T-helper 1 cell (primary cell): ENCODE results near the gene HES1.
"Not testable (repeated sequence)": the region's sequence is repeated elsewhere in the genome, so short reads cannot be mapped to it uniquely, and the experiment has no call there.

Experiments used
- DNase-seq, 5 donors: peaks; one replicate each; pipeline ENCODE4 v3.0.0-alpha.2; 2012 to 2020
- total RNA-seq, 4 donors: gene quantifications; one replicate each; lab custom pipeline; 2026; lab: John Stamatoyannopoulos, UW

Gene HES1
- 0 to 1.3 (median 0.39) reads per million in 4 donors for total RNA-seq

GRCh38 chr3:194135806-194136518, at the start of gene HES1:
Gene HES1 (plus strand): TSS chr3:194136148. CDS start chr3:194136381, 233 bp downstream.
- DNase-seq, result peak in 2 of 5 donors; percentile 26 to 90

- no peak for DNase-seq
These were observed 49.4 kb upstream of the HES1 start for GRCh38 chr3:194086388-194087075.

- no peak for DNase-seq
These were observed 48.7 kb upstream of the HES1 start for GRCh38 chr3:194087280-194087679.

GRCh38 chr3:194087995-194088855, 47.7 kb upstream of the HES1 start:
- DNase-seq, result no peak

GRCh38 chr3:194089357-194090177, 46.4 kb upstream of the HES1 start:
- DNase-seq, result peak in 1 of 5 donors; percentile 92

GRCh38 chr3:194090178-194090555, 45.8 kb upstream of the HES1 start:
- DNase-seq, result not testable (repeated sequence)

- no peak for DNase-seq
These were observed 45.2 kb upstream of the HES1 start for GRCh38 chr3:194090716-194091115.

GRCh38 chr3:194091141-194091540, 44.8 kb upstream of the HES1 start:
- DNase-seq, result no peak

- not testable (repeated sequence) for DNase-seq
These were observed 44.1 kb upstream of the HES1 start for GRCh38 chr3:194091897-194092296.

- DNase-seq, result no peak
These were observed 43.1 kb upstream of the HES1 start for GRCh38 chr3:194092881-194093301.

GRCh38 chr3:194093842-194094241, 42.1 kb upstream of the HES1 start:
- DNase-seq, result no peak

GRCh38 chr3:194095464-194095863, 40.5 kb upstream of the HES1 start:
- peak in 1 of 5 donors; percentile 49 for DNase-seq

- no peak for DNase-seq
These were observed 40.0 kb upstream of the HES1 start for GRCh38 chr3:194095902-194096301.

- DNase-seq, result no peak
These were observed 38.6 kb upstream of the HES1 start for GRCh38 chr3:194097141-194097882.

GRCh38 chr3:194098081-194098842, 37.7 kb upstream of the HES1 start:
- DNase-seq, result peak in 1 of 5 donors; percentile 50

GRCh38 chr3:194098843-194099183, 37.1 kb upstream of the HES1 start:
- DNase-seq, result no peak

GRCh38 chr3:194099215-194099614, 36.7 kb upstream of the HES1 start:
- no peak for DNase-seq

GRCh38 chr3:194100856-194101390, 35.0 kb upstream of the HES1 start:
- no peak for DNase-seq

- no peak for DNase-seq
These were observed 34.1 kb upstream of the HES1 start for GRCh38 chr3:194101592-194102432.

GRCh38 chr3:194102436-194102835, 33.5 kb upstream of the HES1 start:
- DNase-seq, result no peak
